GM12878 (cell line): Measurements from ENCODE around the gene CUL9. TPM values are rescaled to one million over a fixed set of nuclear protein-coding genes. Genes with fewer than 3 reads are reported as not detected.

Experiments
- ATAC-seq: fragments of 200-7000 bp; cut with Tn5 transposase; 3 replicates; pipeline ENCODE4 v1.9.1; 2020; ENCODE audit warnings: mild to moderate bottlenecking, moderate library complexity
- BruUV-seq: library from RNA; stranded (reverse); fragments of 400-500 nt; replicated peaks from 2 replicates; lab custom pipeline; 2021; lab: Mats Ljungman, UMichigan
- CTCF ChIA-PET: fragments of 300-600 bp; sonication (Branson Sonifier 250); formaldehyde crosslinking; extraction: SDS; loops from one replicate; lab custom pipeline; 2021; ENCODE audit warnings: inconsistent platforms; lab: Yijun Ruan, JAX
- POLR2A ChIA-PET: fragments of 350-600 bp; formaldehyde crosslinking; extraction: SDS; loops from one replicate; lab custom pipeline; 2021; ENCODE audit warnings: inconsistent platforms; lab: Charles Lee
- RAD21 ChIA-PET: fragments of 300-600 bp; sonication (Branson Sonifier 250); formaldehyde crosslinking; loops from one replicate; lab custom pipeline; 2023; ENCODE audit warnings: antibody characterized with exemption; ENCODE audit not compliant: unreplicated experiment; lab: Charles Lee
- SMC1A ChIA-PET: fragments of 300-600 bp; sonication (Branson Sonifier 250); formaldehyde crosslinking; loops from one replicate; lab custom pipeline; 2023; ENCODE audit not compliant: unreplicated experiment, uncharacterized antibody; lab: Charles Lee
- DNase-seq: peaks from one replicate; pipeline ENCODE4 v3.0.0-alpha.2; 2011; ENCODE audit warnings: low read depth, low spot score
- FAIRE-seq: peaks from 3 replicates; lab custom pipeline; 2011; peaks lifted over from hg19 to GRCh38; lab: Jason Lieb, UNC
- H2AFZ ChIP-seq: 2 replicates; pipeline ENCODE4 v1.6.0; 2011; ENCODE audit warnings: low read depth, low read length, control low read depth; ENCODE audit not compliant: control insufficient read depth
- H3K27ac ChIP-seq: 2 replicates; pipeline ENCODE4 v1.5.1; 2011; ENCODE audit warnings: control low read depth; ENCODE audit not compliant: control insufficient read depth, insufficient read depth
- H3K27me3 ChIP-seq, 2 experiments: replicated peaks in 1 of 2; 2 replicates each; pipeline versions ENCODE4 v1.6.0 to v1.6.1; 2011; ENCODE audit warnings: low read length in 1 of 2; ENCODE audit not compliant: control insufficient read depth in 2 of 2, insufficient read depth in 2 of 2
- H3K36me3 ChIP-seq, 2 experiments: 2 replicates each; pipeline ENCODE4 v1.5.1; 2011; ENCODE audit warnings: low read length in 1 of 2; ENCODE audit not compliant: control insufficient read depth in 2 of 2, insufficient read depth in 2 of 2
- H3K4me1 ChIP-seq: 2 replicates; pipeline ENCODE4 v1.6.1; 2011; ENCODE audit warnings: mild to moderate bottlenecking, low read length, moderate library complexity, mixed read lengths; ENCODE audit not compliant: control insufficient read depth, insufficient read depth
- H3K4me2 ChIP-seq: 2 replicates; pipeline ENCODE4 v1.6.0; 2011; ENCODE audit warnings: control low read depth; ENCODE audit not compliant: control insufficient read depth, insufficient read depth
- H3K4me3 ChIP-seq: fragments of 200-600 bp; sonication (generic); 2 replicates; pipeline ENCODE4 v1.5.1; 2016
- H3K79me2 ChIP-seq: 2 replicates; pipeline ENCODE4 v1.6.0; 2011; ENCODE audit warnings: low read length; ENCODE audit not compliant: control insufficient read depth, insufficient read depth
- H3K9ac ChIP-seq: 2 replicates; pipeline ENCODE4 v1.8.0; 2011; ENCODE audit warnings: low read length, control low read depth, mixed read lengths; ENCODE audit not compliant: control insufficient read depth, insufficient read depth
- H3K9me3 ChIP-seq: replicated peaks from 3 replicates; pipeline ENCODE4 v1.5.1; 2011; ENCODE audit warnings: mild to moderate bottlenecking, low read length; ENCODE audit not compliant: control insufficient read depth, insufficient read depth
- H4K20me1 ChIP-seq: 2 replicates; pipeline ENCODE4 v1.6.0; 2011; ENCODE audit not compliant: control insufficient read depth, insufficient read depth
- EGR1 ChIP-seq, 2 experiments: IDR thresholded peaks; 1 replicate in 1 of 2; 2 replicates in 1 of 2; pipeline ENCODE4 v1.6.1; 2011 to 2012; ENCODE audit warnings: low read depth in 2 of 2, low read length in 2 of 2, borderline replicate concordance in 1 of 2, mild to moderate bottlenecking in 1 of 2, moderate library complexity in 1 of 2
- KDM1A ChIP-seq: fragments of 200-600 bp; sonication (generic); IDR thresholded peaks from 2 replicates; pipeline ENCODE4 v1.6.1; 2016; ENCODE audit warnings: borderline replicate concordance
- NFIC ChIP-seq: IDR thresholded peaks from 2 replicates; pipeline ENCODE4 v1.6.1; 2012; ENCODE audit warnings: low read depth, mild to moderate bottlenecking, inconsistent platforms, low read length, moderate library complexity
- NFXL1 ChIP-seq: fragments of 450-650 bp; IDR thresholded peaks from 2 replicates; pipeline ENCODE4 v1.6.1; 2017; ENCODE audit warnings: antibody characterized with exemption, mild to moderate bottlenecking, borderline replicate concordance
- ZNF384 ChIP-seq: IDR thresholded peaks from 2 replicates; pipeline ENCODE4 v1.6.1; 2012; ENCODE audit warnings: low read depth, mild to moderate bottlenecking, low read length, improper control_type of control experiment, borderline replicate concordance
- WGBS: methylation state at CpG from one replicate; pipeline ENCODE4 v1.1.6; 2016; ENCODE audit warnings: low lambda C conversion rate; ENCODE audit not compliant: insufficient replicate concordance, insufficient coverage; ENCODE audit errors: missing lambda C conversion rate; 5-methylcytosine and 5-hydroxymethylcytosine counted together
- in situ Hi-C: fragments of 300-500 bp; cut with MboI; formaldehyde crosslinking; loops from 9 replicates; pipeline ENCODE4 v1.14.3; 2018; ENCODE audit warnings: mixed read lengths
- intact Hi-C: fragments of 100-400 bp; cut with micrococcal nuclease; formaldehyde crosslinking; loops from one replicate; pipeline ENCODE4 v1.14.2; 2022; ENCODE audit not compliant: unreplicated experiment
- polyA plus RNA-seq, 11 experiments: library from polyadenylated mRNA; depleted of rRNA in 4 of 11; unstranded in 6 of 11; stranded (reverse) in 5 of 11; fragments of >200 nt; fragmentation: Nextera tagmentation in 4 of 11; fragmentation: Illumina TruSeq in 1 of 11; extraction: Ambion mirVana in 4 of 11; extraction: Trizol in 1 of 11; gene quantifications; 1 replicate in 1 of 11; 2 replicates in 10 of 11; pipeline versions ENCODE4 v1.2.1 to v1.2.3, GENCODE V29; 2011 to 2016; ENCODE audit warnings: inconsistent platforms in 2 of 11, missing spikeins in 2 of 11, low read depth in 1 of 11
- total RNA-seq, 4 experiments: library from RNA; depleted of rRNA in 3 of 4; stranded (reverse); fragments of >200 nt in 3 of 4; fragmentation: Illumina TruSeq in 1 of 4; extraction: Trizol in 1 of 4; gene quantifications; 2 replicates each; pipeline versions ENCODE4 v1.2.1 to v1.2.3, GENCODE V29; 2013 to 2021
- TF ChIP-seq, protein P1 (sequence below): fragments of 450-650 bp; IDR thresholded peaks from 2 replicates; pipeline ENCODE4 v1.6.1; 2017; ENCODE audit warnings: low read depth, mild to moderate bottlenecking, moderate library complexity

The CUL9 gene
- total and polyA plus RNA-seq, 10 of the 15 experiments (the other 5 are each of a cell fraction or from before 2014, with no cell fraction given), result 1.2 to 48.3 (median 17.2) TPM

DNA sequence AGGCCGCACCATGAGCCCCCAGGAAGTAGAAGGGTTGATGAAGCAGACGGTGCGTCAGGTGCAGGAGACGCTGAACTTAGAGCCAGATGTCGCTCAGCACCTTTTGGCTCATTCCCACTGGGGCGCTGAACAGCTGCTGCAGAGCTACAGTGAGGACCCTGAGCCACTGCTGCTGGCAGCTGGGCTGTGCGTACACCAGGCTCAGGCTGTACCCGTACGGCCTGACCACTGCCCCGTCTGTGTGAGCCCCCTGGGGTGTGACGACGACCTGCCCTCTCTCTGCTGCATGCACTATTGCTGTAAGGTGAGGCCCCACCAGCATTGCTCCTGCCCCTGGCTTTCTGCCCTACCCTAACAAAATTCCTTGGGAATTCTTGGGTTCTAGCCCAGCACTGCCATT lies 34.2 kb downstream of the CUL9 start:
- Histone ChIP-seq H3K9ac (no peak overlapping the region), H3K27me3 (no peaks in the 10 kb centered on the region), H3K9me3 (no peaks in the 10 kb centered on the region), H3K79me2 (no peaks in the 10 kb centered on the region), H2AFZ (no peak overlapping the region), H3K4me2 (no peak overlapping the region), H3K4me3 (no peak overlapping the region), H3K36me3 (peaks cover 0 to 1% of the 10 kb centered on the region in 2 experiments; a peak in 2 of 4 replicates), H3K27ac (no peak overlapping the region), H3K4me1 (no peaks in the 10 kb centered on the region), H4K20me1 (no peaks in the 10 kb centered on the region)
- intact Hi-C loops, result no loop called here
- no TSS peak for BruUV-seq
- ATAC-seq (no peak), DNase-seq (no peak), FAIRE-seq (no peak)
- CTCF ChIA-PET, result interaction anchor here (0.6 to 1.3 kb wide), 3 partner anchors 13 to 140 kb away, joined by 3 to 6 read pairs (median 3); partner anchors contain the start of gene DNPH1
- WGBS, result 84% methylated on average over 12 of the region's 12 CpGs
- in situ Hi-C loops, result no loop called here
- SMC1A ChIA-PET, result interaction anchor here (1.1 kb wide), 1 partner anchor 8 kb away, joined by 3 read pairs; no protein-coding TSS in a partner anchor
- POLR2A ChIA-PET, result no interaction called here
- TF ChIP-seq EGR1 (IDR thresholded peaks at IDR 0.05; ENCODE audit: borderline replicate concordance in 1 of 2, low read depth in 2 of 2, low read length in 2 of 2) (no peak), ZNF384 (no peak), NFIC (no peak), KDM1A (no peak), NFXL1 (no peak)
- TF ChIP-seq, protein P1, sequence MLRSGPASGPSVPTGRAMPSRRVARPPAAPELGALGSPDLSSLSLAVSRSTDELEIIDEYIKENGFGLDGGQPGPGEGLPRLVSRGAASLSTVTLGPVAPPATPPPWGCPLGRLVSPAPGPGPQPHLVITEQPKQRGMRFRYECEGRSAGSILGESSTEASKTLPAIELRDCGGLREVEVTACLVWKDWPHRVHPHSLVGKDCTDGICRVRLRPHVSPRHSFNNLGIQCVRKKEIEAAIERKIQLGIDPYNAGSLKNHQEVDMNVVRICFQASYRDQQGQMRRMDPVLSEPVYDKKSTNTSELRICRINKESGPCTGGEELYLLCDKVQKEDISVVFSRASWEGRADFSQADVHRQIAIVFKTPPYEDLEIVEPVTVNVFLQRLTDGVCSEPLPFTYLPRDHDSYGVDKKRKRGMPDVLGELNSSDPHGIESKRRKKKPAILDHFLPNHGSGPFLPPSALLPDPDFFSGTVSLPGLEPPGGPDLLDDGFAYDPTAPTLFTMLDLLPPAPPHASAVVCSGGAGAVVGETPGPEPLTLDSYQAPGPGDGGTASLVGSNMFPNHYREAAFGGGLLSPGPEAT, result no peak
- RAD21 ChIA-PET, result interaction anchor here (0.5 kb wide), 1 partner anchor 50 kb away, joined by 3 read pairs; no protein-coding TSS in a partner anchor
